HG03025 (cell line): ENCODE measurements around the gene LRP4.

Experiments used
- ATAC-seq: cut with Tn5 transposase; IDR thresholded peaks from one replicate; pipeline ENCODE4 v1.9.1; 2021; ENCODE audit warnings: mild to moderate bottlenecking, moderate library complexity; ENCODE audit not compliant: unreplicated experiment, low FRiP score

The LRP4 gene

GRCh38 chr11:46920755-46921154 lies 2.4 kb upstream of the LRP4 start:
- ATAC-seq, result no peak

GRCh38 chr11:46918788-46919513 lies 601 bp upstream of the LRP4 start:
- no peak for ATAC-seq

DNA sequence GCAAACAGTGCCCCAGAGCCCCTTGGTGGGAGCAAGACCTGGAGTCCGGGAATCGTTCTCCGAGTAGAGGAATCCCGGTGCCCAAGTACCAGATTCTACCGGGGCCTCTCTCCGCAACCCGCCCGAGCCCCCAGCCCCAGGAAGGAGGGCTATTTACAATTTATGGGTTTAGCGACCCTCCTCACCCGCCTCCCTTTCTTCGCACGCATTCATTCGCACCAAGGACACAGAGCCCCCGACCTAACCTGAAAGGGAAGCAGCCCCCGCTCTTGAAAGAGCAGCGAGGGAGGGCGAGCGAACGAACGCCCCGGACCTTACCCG lies 628 bp downstream of the LRP4 start:
- no peak for ATAC-seq

GRCh38 chr11:46917109-46917761 lies 1.1 kb downstream of the LRP4 start:
- ATAC-seq, result no peak

- ATAC-seq, result no peak
Observed at GRCh38 chr11:46916286-46917108, 1.9 kb downstream of the LRP4 start.

DNA sequence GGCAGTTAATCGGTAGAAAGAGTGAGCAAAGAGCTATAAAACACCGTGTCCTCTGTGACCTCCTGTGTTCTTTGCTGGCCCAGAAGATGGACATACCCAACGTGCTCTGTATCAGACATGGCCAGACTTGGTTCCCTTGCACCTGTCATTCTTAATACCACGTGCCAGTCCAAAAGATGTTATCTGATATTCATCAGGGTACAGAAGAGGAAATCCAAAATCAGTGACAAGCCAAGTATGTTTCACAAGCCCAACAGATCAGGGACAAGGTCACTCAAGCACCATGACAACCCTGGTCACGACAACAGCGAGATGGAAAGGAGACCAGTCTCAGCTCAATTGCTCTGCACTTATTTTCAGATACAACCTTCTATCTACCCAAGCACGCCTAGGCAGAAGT lies 3.4 kb downstream of the LRP4 start:
- no peak for ATAC-seq

GRCh38 chr11:46914363-46914762 lies 4.0 kb downstream of the LRP4 start:
- ATAC-seq, result no peak

GRCh38 chr11:46913484-46913883 lies 4.9 kb downstream of the LRP4 start:
- ATAC-seq, result no peak

- no peak for ATAC-seq
Observed at GRCh38 chr11:46912526-46913150, 5.7 kb downstream of the LRP4 start.

DNA sequence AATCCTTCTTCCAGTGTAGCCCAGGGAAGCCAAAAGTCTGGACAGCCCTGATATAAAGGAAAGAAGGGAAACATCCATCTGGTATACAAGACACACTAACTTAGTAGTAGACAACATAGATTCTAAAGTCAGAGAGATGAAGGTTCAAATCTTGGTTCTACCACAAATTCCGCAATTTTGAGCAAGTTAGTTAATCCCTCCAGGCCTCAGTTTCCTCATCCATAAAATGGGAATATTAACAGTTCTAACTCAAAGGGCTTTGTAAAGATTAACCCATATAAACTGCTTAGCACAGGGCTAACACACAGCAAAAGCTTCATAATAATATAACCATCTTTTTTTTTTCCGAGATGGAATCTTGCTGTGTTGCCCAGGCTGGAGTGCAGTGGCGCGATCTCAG lies 10.7 kb downstream of the LRP4 start:
- no peak for ATAC-seq

DNA sequence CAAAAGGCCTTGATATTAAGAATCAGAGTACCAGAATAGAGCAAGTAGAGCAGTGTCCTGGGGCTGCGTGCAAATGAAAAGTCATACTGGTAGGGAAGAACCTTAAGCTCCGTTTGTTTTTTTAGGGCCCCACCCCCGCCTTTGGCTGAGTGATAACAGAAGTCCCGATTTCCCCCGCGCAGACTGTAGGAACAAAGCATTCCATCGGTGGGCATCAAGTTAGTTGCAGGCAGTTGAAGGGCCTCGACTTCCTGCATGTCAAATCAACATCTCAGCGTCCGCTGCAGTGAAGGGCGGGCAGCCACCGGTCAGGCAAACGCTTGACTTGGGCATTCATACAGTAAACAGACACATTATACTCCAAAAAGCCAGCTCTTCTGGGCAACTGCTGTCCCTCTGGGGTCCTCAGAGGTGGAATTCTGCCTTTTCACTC lies 11.7 kb downstream of the LRP4 start:
- ATAC-seq, result no peak

DNA sequence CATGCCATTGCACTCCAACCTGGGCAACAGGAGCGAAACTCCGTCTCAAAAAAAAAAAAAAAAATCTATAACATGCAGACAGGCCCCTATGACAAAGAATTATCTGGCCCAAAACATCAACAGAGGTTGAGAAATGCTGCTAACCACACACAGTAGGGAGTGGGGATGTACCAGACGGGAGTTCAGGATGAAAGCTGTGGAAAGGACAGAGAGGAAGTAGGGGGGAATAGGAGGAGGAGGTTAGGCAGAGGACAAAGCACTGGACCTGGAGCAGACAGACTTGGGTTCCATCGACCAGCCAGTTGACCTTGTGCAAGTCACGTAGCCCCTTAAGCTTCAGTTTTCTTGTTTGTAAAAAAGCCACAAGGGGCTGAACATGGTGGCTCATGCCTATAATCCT lies 12.5 kb downstream of the LRP4 start:
- ATAC-seq, result no peak

GRCh38 chr11:46903846-46904245 lies 14.5 kb downstream of the LRP4 start:
- no peak for ATAC-seq

DNA sequence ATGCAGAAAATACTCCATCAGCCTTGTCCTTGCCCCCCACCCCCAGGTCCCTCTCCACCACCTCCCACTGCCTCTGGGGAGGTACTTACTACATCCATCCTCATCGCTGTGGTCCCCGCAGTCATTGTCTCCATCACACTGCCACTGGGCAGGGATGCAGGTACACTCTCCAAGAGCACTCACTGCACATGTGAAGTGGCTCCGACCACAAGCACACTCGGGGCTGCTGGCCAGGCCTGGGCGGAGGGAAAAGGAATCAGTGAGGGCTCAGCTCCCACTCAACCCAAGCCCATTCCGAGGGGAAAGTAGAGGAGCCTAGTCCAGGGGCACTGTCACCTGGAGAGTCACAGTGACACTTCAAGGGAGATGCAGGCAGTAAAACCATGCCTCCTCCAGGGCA lies 15.7 kb downstream of the LRP4 start:
- ATAC-seq, result no peak

DNA sequence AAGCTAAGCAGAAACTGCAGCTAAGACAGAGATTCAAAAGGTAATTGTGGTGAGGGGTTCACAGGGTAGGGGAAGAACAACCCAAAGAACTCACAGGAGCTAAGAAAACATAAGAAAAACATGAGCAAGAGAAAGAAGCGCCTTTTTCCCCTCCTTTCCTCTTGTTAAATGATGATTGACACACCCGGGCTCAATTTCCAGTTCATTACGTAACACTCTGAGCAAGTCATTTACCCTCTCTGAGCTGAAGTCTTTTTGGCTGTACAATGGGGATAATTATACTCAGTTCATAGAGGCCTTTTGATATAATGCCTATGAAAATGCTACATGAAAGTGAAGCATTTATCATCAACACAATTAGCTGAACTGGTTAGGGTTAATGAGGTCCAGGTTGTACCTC lies 17.2 kb downstream of the LRP4 start:
- ATAC-seq, result no peak

- no peak for ATAC-seq
Observed at GRCh38 chr11:46900091-46900746, 18.1 kb downstream of the LRP4 start.

- no peak for ATAC-seq
Observed at GRCh38 chr11:46899501-46900025, 18.8 kb downstream of the LRP4 start.

DNA sequence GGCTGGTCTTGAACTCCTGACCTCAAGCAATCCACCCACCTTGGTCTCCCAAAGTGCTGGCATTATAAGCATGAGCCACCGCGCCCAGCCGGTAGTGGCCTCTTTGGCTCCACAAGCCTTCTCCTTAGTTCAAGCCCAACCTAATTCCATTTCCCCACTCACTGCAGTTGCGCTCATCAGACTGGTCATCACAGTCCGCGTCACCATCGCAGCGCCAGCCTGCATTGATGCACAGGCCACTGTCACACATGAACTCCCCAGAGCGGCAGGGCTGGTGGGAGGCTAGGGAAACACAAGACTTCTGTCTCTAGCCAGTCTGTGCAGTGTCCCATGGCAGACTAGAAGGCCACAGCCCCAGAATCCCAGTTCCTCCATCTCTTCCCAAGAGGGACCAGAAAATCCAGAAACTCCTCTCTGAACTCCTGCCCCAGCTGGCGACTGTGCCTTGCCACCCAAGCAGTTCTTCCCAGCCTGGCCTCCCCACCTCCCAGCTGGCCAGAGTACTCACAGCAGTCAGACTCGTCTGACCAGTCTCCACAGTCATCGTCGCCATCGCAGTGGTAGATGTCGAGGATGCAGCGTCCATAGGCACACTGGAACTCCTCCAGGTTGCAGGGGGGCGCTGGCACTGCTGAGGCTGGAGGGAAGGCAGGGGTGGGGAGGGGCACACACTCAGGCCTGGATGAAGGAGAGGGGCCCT lies 19.8 kb downstream of the LRP4 start:
- ATAC-seq, result no peak

GRCh38 chr11:46896719-46897406 lies 21.5 kb downstream of the LRP4 start:
- ATAC-seq, result no peak
